Sigmoid colon (tissue), 7 donors: Measurements from ENCODE around the gene CTIF. TPM values are rescaled to one million over a fixed set of nuclear protein-coding genes. Genes with fewer than 3 reads are reported as not detected.

Experiments
- DNase-seq: peaks from one replicate; pipeline ENCODE4 v3.0.0-alpha.2; 2019
- H3K27ac ChIP-seq, 4 donors: fragments of 200-600 bp; sonication (generic); one replicate each; pipeline ENCODE4 v1.5.1; 2016 to 2019; ENCODE audit warnings: mild to moderate bottlenecking in 1 of 4
- H3K27me3 ChIP-seq, 3 donors: fragments of 200-600 bp; sonication (generic); one replicate each; pipeline ENCODE4 v1.5.1; 2019; ENCODE audit warnings: mild to moderate bottlenecking in 1 of 3
- H3K36me3 ChIP-seq, 4 donors: fragments of 200-600 bp; sonication (generic); one replicate each; pipeline ENCODE4 v1.5.1; 2016 to 2019
- H3K4me1 ChIP-seq, 4 donors: fragments of 200-600 bp; sonication (generic); one replicate each; pipeline ENCODE4 v1.5.1; 2017 to 2019
- H3K4me3 ChIP-seq, 4 donors: fragments of 200-600 bp; sonication (generic); one replicate each; pipeline ENCODE4 v1.5.1; 2017 to 2019; ENCODE audit warnings: mild to moderate bottlenecking in 2 of 4, moderate library complexity in 1 of 4
- H3K9me3 ChIP-seq, 4 donors: fragments of 200-600 bp in 3 of 4; sonication (generic) in 3 of 4; one replicate each; pipeline versions ENCODE4 v1.5.1 to v1.6.1; 2013 to 2019
- EP300 ChIP-seq, 4 donors: sonication (generic); formaldehyde crosslinking; IDR thresholded peaks; one replicate each; pipeline ENCODE4 v1.6.1; 2017; ENCODE audit warnings: antibody characterized with exemption in 4 of 4
- POLR2A ChIP-seq, 2 donors: fragments of 450-650 bp; IDR thresholded peaks; one replicate each; pipeline ENCODE4 v1.6.1; 2016; ENCODE audit warnings: antibody characterized with exemption in 2 of 2, mild to moderate bottlenecking in 2 of 2, moderate library complexity in 2 of 2
- POLR2AphosphoS5 ChIP-seq, 4 donors: sonication (generic); formaldehyde crosslinking; IDR thresholded peaks; one replicate each; pipeline ENCODE4 v1.6.1; 2017; ENCODE audit warnings: antibody characterized with exemption in 4 of 4
- WGBS, 2 donors: extraction: QIAGEN DNeasy Blood & Tissue Kit; methylation state at CpG; one replicate each; pipeline ENCODE4 v1.1.7; 2013; 5-methylcytosine and 5-hydroxymethylcytosine counted together
- intact Hi-C: fragments of 100-400 bp; cut with DNase I; formaldehyde crosslinking; loops from one replicate; pipeline ENCODE4 v1.15.1; 2023
- polyA plus RNA-seq, 3 donors: library from polyadenylated mRNA; stranded (reverse); fragments of 200-250 nt; gene quantifications; one replicate each; pipeline ENCODE4 v1.2.3, GENCODE V29; 2013
- total RNA-seq, 4 donors: library from RNA; depleted of rRNA; stranded (reverse); fragments of >200 nt; gene quantifications; one replicate each; pipeline ENCODE4 v1.1.0, GENCODE V29; 2016
- TF ChIP-seq, protein P1 (sequence below), 4 experiments: fragments of 450-650 bp in 3 of 4; fragments of 200-600 bp in 1 of 4; IDR thresholded peaks; one replicate each; pipeline ENCODE4 v1.5.1; 2016 to 2019; ENCODE audit warnings: antibody characterized with exemption in 4 of 4, mild to moderate bottlenecking in 3 of 4, moderate library complexity in 2 of 4
- donor health status: healthy with polysubstance abuse.
- donor health status: Bipolar disorder and iron deficiency.
- donor health status: healthy.

CTIF gene
- total and polyA plus RNA-seq, 7 donors = 3.6 to 65.9 (median 22.5) TPM

DNA sequence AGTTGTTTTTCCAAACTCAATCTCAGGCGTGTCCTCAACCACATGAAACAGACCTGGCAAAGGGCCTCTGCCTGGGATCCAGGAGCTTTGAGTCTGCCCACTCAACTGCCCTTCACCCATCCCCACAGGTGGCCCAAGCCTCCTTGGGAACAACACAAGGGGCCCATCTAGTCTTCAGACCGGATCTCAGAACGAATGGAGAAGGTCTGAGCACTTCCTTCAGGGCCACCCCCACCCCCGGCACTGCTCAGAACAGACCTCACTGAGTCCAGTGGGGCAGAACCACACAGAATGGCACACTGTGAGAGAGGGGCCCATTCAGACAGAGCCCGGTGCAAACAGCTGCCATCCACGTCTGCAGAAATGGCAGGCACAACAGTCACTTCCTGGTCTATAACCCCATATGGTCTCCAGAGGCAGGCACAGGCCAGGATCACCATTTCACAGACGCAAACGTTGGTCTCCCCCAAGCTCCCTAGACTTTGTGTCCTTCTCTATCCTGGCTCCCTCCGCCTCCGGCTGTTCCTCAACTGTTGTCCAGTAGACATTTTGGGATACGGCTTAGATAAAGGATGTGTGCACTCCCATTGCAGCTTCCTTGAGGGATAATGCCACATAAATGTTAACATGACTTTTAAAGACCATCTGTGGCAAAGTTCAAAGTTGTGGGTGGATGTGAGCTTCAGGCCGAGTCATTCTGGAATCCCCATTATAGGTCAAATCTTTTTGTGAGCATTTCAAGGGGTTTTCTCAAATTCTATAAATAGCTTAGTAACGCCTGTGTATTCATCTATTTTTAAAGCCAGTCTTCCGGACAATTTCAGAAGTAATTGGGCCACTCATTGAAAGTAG lies 262.3 kb downstream of the CTIF start:
- H3K27me3 ChIP-seq = no peaks in the 10 kb centered on the region
- H3K4me1 ChIP-seq = peaks cover 0 to 11% (median 5%) of the 10 kb centered on the region in 4 donors
- DNase-seq = peak; percentile 40
- WGBS, 2 donors = 77 to 80% methylated on average over 14 of the region's 14 CpGs
- no peak overlapping the region for H3K4me3 ChIP-seq
- intact Hi-C loops = no loop called here
- TF ChIP-seq POLR2AphosphoS5 (IDR thresholded peaks at IDR 0.05) (no peak), POLR2A (IDR thresholded peaks at IDR 0.05) (no peak), EP300 (IDR thresholded peaks at IDR 0.05) (no peak)
- TF ChIP-seq, protein P1, sequence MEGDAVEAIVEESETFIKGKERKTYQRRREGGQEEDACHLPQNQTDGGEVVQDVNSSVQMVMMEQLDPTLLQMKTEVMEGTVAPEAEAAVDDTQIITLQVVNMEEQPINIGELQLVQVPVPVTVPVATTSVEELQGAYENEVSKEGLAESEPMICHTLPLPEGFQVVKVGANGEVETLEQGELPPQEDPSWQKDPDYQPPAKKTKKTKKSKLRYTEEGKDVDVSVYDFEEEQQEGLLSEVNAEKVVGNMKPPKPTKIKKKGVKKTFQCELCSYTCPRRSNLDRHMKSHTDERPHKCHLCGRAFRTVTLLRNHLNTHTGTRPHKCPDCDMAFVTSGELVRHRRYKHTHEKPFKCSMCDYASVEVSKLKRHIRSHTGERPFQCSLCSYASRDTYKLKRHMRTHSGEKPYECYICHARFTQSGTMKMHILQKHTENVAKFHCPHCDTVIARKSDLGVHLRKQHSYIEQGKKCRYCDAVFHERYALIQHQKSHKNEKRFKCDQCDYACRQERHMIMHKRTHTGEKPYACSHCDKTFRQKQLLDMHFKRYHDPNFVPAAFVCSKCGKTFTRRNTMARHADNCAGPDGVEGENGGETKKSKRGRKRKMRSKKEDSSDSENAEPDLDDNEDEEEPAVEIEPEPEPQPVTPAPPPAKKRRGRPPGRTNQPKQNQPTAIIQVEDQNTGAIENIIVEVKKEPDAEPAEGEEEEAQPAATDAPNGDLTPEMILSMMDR (IDR thresholded peaks at IDR 0.05) = no peak
- no peak overlapping the region for H3K27ac ChIP-seq
- H3K9me3 ChIP-seq = no peaks in the 10 kb centered on the region
- H3K36me3 ChIP-seq = peaks cover 0 to 50% (median 7%) of the 10 kb centered on the region in 4 donors

DNA sequence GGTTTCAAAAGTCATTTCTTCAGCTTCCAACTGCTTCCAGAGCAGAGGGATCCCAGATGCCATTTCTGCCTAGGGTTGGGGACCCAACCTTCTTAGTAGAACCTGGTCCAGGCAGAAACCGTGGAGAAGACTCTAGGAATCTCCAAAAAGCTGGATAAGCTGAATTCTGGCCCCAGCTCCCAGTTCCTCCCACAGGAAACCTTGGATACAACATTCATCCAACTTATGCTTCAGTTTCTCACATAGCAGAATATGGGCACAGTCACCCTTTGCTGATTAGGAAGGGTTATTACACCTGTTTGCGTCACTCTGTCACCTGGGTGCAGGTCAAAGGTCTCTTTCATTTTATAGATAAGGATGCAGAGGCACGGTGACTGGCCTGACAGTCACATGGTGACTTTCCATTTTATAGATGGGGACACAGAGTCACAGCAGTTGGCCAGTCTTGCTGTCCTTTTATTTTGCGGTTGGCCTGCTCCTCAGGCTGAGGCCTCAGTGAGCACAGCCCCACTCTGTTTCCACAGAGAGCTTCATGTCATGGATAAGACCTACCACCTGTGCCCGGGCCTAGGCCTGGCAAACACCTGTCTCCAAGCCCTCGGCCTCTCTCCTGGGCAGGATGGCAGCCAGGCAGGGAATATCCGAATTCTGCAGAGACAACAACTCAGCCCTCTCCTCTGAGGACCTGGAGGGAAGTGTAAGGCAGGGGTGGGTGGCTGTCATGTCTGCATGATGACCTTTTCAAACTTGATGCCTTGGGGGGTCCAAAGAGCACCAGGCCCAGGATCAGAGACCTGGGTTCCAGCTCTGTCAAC lies 263.1 kb downstream of the CTIF start:
- Histone ChIP-seq H3K36me3 (peaks cover 0 to 43% (median 7%) of the 10 kb centered on the region in 4 donors), H3K4me1 (peaks cover 0 to 11% (median 5%) of the 10 kb centered on the region in 4 donors), H3K27me3 (no peaks in the 10 kb centered on the region), H3K9me3 (no peaks in the 10 kb centered on the region), H3K27ac (no peak overlapping the region), H3K4me3 (no peak overlapping the region)
- 40 to 78% methylated on average over 7 of the region's 7 CpGs for WGBS, 2 donors
- DNase-seq = peak; percentile 39
- TF ChIP-seq EP300 (IDR thresholded peaks at IDR 0.05) = no peak
- intact Hi-C loops = no loop called here

DNA sequence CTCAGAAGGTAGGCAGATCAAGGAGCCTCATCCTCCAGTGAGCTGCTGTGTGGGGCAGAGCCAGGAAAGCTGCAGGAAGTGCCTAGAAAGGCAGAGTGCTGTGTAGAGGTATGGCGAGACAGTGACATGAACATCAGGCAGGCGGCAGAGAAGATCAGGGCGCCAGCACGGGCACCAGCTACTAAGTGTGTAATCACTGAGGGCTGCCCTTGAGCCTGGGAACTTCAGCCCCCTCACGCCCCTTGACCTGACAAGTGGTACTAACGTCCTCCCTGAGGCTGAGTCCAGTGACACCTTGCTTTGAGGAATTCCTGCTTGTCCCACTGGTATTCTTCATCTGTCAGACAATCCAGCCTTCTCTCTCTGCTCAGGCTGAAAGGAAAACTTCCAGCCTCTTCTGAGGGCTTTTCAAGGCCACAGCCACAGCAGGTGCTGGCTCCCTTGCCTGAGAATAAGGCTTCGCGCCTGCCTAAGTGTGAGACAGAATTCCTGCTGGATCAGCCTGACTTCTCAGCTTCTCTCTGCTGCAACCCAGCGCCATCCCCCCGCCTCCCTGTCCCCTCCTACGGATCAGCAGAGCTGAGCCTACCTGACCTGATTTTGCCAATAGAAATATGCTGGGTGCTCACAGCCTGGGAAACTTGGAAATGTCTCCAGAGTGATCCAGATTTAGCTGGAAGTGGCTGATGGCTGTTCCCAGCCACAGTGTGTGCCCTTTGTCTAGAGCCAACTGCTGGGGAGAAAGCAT lies 263.9 kb downstream of the CTIF start:
- no peak overlapping the region for H3K27ac ChIP-seq
- intact Hi-C loops = no loop called here

DNA sequence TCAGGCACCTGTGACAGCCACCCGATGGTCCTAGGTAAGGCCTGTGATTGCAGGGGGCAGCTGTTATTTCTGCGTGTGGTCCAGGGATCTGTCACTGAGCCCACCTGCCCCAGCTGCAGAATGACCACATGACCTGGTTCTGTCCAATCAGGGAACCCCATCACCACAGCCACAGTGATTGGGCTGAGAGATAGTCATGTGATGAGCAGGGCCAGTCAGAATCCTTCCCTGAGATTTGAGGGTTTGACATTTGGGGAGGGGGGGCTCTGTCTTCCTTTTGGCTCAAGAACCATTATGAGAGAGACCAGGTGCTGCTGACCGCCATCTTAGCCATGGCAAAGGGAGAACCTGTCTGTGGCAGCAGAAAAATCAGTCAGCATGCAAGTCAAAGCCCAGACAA lies 264.7 kb downstream of the CTIF start:
- no peak overlapping the region for H3K27ac ChIP-seq
- 94 to 98% methylated on average over 3 of the region's 3 CpGs for WGBS, 2 donors
- peaks cover 0 to 43% (median 7%) of the 10 kb centered on the region in 4 donors for H3K36me3 ChIP-seq
- H3K9me3 ChIP-seq = no peaks in the 10 kb centered on the region
- no peak overlapping the region for H3K4me3 ChIP-seq
- intact Hi-C loops = no loop called here
- DNase-seq = peak; percentile 13
- H3K27me3 ChIP-seq = no peaks in the 10 kb centered on the region
- no peaks in the 10 kb centered on the region for H3K4me1 ChIP-seq
- TF ChIP-seq POLR2A (IDR thresholded peaks at IDR 0.05) = no peak
- TF ChIP-seq, protein P1 (IDR thresholded peaks at IDR 0.05) = no peak
- no peak for TF ChIP-seq EP300 (IDR thresholded peaks at IDR 0.05)
- TF ChIP-seq POLR2AphosphoS5 (IDR thresholded peaks at IDR 0.05) = no peak

More for the DNA sequence above, 263.9 kb downstream of the CTIF start:
- Histone ChIP-seq H3K36me3 (peaks cover 0 to 43% (median 7%) of the 10 kb centered on the region in 4 donors), H3K9me3 (no peaks in the 10 kb centered on the region), H3K27me3 (no peaks in the 10 kb centered on the region), H3K4me3 (no peak overlapping the region), H3K4me1 (peaks cover 0 to 7% (median 3%) of the 10 kb centered on the region in 4 donors)
- 87 to 91% methylated on average over 11 of the region's 11 CpGs for WGBS, 2 donors
- peak; percentile 63 for DNase-seq
- TF ChIP-seq POLR2A (IDR thresholded peaks at IDR 0.05) (no peak), POLR2AphosphoS5 (IDR thresholded peaks at IDR 0.05) (no peak), EP300 (IDR thresholded peaks at IDR 0.05) (no peak)
- TF ChIP-seq, protein P1 (IDR thresholded peaks at IDR 0.05) = no peak
